IPS DF 4.7 (cell line): ENCODE measurements around the gene GRIA3.
"Not testable (repeated sequence)": the region's sequence is repeated elsewhere in the genome, so short reads cannot be mapped to it uniquely, and the experiment has no call there.

Experiments
- DNase-seq: peaks from one replicate; pipeline ENCODE4 v3.0.0-alpha.2; 2013; ENCODE audit warnings: low spot score; ENCODE audit errors: extremely low read depth

GRIA3 gene

GRCh38 chrX:123272630-123273029 lies 88.6 kb downstream of the GRIA3 start:
- DNase-seq, result no peak

DNA sequence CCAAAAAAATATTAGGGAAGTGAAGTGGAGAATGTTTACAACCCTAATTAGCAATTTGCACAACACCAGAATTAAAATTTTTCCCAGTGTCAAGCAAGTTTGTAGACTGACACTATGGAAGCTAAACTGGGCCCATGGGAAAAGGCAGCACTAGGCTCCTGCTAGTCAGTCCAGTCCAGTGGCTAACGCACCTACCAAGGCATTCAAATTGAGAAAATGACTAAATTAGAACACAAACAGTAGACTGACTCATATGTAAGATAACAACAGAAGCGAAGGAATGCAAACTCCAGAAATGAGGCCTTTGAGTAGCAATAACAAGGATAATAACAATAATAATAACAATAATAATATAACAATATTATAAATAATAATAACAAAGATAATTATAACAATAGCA lies 90.7 kb downstream of the GRIA3 start:
- no peak for DNase-seq

DNA sequence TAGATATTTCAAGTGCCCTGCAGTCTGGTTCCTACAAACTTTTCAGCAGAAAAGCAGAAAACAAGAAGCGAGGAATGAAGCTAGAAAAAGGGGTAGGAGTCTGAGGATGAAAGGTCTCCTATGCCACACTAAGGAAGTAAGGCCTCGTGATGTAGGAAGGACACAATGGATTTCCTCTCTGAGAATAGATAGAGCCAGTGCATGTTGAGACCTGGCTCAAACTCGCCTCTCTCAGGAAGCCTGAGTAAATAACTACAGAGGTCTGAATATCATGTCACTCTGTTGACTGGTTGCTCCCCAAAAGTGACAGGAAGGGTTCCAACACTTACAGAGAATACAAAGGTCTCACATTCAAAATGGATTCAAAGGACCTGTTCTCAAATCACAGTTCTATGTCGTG lies 93.3 kb downstream of the GRIA3 start:
- DNase-seq, result no peak

DNA sequence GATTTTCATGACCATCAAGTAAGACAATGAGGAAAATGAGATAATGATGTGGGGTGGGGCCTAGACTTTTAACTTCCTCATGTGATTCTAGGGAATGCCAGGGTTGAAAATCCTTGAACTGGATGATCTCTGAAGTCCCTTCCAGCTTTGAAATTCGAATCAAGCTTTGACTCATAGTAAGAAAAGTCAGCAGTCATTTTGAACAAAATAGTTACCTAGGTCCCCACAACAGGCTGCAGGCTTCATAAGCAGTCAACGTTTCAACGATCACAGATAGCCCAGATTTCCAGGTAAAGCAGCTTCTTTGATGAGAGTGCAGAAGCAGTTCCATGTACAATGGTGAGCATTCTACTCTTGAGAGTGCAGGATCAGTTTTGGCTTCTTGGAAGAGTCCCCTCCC lies 93.7 kb downstream of the GRIA3 start:
- no peak for DNase-seq

DNA sequence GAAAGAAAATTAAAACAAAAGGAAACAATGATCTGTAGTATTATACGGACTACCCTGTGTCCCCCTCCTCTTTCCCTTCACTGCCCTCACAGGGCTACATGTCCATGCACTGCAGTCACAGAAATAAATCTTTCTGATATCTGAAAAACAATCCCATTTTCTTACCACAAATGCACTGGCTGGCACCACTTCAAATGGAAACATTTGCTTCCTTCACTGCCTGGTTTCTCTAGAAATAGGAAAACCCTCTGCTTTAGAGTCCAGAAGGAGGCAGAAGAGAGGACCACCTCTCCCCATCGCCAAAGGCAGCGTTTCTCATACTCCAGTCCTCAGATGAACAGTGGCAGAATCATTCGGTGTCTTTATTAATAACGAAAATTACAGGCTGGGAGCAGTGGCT lies 98.2 kb downstream of the GRIA3 start:
- no peak for DNase-seq

DNA sequence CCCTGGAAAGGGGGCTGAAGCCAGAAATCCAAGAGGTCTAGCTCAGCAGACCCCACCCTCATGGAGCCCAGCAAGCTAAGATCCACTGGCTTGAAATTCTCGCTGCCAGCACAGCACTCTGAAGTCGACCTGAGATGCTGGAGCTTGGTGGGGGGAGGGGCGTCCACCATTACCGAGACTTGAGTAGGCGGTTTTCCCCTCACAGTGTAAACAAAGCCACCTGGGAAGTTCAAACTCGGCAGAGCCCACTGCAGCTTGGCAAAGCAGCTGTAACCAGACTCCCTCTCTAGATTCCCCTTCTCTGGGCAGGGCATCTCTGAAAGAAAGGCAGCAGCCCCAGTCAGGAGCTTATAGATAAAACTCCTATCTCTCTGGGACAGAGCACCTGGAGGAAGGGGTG lies 99.3 kb downstream of the GRIA3 start:
- DNase-seq, result not testable (repeated sequence)

- DNase-seq, result no peak
Observed at GRCh38 chrX:123291623-123292022, 107.5 kb downstream of the GRIA3 start.

GRCh38 chrX:123298026-123298425 lies 113.9 kb downstream of the GRIA3 start:
- no peak for DNase-seq

- DNase-seq, result no peak
Observed at GRCh38 chrX:123303429-123303828, 119.4 kb downstream of the GRIA3 start.

DNA sequence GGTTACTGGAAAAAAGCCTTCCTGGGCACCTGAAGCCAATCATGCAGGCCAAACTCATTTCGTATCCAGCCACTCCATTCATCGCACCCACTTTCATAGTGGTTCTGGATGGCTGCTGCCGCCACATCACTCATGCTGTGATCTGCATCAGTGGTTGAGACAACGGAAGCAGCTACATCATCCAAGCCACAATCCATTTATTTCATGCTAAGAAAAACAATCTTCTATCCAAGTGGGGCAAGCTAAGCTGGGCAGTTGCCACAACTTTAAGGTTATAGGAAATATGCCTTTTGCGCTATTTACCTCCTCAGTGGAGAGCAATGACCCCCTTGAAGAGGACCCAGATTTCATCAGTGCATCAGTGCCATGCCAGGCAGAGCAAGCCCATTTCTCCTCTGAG lies 124.6 kb downstream of the GRIA3 start:
- DNase-seq, result no peak

DNA sequence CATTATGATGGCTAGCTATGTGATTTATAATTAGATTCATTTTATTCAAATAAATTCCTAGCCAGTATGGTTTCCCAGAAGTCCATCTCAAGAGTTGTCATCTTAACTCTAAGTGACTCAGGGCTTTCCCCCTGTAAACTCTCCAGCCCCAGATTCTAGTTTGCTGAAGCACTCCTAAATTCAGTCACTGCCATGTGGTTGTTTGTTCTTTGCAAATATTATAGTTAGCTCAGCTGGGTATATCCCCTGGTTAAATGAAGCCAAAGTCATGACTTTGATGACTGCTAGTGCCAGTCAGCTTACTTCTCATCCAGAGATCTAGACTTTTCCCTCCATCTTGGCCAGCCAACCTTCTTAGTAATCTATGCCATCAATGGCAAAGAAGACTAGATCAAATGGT lies 126.0 kb downstream of the GRIA3 start:
- no peak for DNase-seq

DNA sequence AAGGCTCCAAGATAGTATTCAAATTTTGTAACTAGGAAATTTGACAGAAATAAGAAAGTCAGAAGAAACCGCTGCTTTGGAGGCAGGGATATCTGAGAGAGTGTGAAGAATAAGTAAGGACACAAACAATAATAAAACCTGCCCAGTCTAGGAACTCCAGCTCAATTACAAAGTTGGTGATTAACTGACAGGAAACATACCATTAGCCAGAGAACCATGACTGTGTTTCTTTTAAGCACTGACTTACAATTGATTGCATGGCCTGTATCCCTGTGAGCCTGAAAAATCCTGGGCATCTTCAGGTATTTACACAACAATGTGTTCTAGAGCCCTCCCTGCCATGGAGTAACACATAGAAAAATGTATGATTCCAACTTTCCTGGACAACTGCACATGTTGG lies 127.4 kb downstream of the GRIA3 start:
- no peak for DNase-seq

GRCh38 chrX:123313486-123313885 lies 129.4 kb downstream of the GRIA3 start:
- DNase-seq, result no peak

- no peak for DNase-seq
Observed at GRCh38 chrX:123320622-123321021, 136.5 kb downstream of the GRIA3 start.

GRCh38 chrX:123322536-123322935 lies 138.5 kb downstream of the GRIA3 start:
- no peak for DNase-seq

DNA sequence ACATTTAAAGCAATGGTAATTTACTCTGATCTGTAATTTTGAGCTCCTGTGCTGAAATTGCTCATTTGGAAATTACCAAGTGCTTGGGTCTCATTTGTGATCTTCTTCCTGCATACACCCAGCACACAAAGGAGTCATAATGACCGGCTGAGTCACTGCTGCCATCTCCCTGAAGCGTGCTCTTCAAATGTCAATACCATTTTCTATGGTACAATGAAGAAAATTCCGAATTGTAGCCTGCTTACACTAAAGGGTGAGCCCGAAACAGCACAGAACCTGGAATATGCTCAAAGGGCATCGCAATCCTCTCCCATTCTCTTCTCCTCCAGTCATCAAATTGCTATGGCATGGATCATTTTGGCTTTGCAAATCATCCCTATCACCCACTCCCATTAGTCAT lies 140.5 kb downstream of the GRIA3 start:
- DNase-seq, result no peak

DNA sequence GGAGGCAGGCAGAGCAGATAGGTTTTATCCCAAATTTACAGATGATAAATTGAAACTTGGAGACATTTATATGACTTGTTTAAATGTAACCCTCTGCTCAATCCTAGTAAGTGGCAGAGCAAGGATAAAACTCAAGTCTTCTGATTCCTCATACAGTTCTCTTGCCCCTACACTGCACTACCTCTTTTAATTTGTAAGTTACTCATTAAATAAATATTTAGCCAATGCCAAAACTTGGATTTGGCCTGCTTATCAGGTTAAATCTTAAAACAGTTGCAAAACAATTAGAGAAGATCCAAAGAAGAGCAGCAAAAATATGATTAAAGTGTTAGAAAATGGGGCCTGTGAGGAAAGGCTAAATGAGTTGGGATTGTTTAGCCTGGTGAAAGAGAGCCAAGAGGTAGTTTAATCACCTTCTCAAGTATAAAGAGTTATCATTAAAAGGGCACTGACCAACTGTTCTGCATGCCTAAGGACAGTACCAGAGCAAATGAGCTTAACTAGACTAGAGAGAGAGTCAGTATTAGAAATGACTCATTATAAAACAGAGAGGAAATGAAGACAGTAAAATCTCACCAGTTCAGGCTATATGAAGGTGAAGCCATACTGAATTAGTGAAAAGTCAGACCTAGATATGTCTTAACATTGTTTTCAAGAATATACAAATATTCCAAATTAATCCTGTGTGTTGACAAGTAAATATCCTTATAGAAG lies 146.3 kb downstream of the GRIA3 start:
- no peak for DNase-seq

DNA sequence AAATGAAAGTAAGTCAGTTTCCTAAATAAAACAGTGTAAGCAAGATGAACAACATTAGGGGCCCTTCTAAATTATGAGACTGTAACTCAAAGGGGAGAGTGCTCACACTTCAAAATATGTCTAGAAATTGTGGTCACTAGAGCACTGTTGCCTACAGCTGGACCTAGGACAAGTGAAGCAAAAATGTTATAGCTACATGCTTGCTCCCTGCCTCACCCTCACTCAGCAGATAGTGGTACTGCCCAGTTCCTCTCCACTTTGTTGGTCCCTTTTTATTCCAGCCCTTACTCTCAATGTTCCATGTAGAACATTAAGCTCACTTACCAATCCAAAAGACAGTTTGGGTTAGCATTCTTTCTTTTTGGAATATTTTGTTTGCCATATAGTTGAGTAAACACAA lies 147.3 kb downstream of the GRIA3 start:
- no peak for DNase-seq

DNA sequence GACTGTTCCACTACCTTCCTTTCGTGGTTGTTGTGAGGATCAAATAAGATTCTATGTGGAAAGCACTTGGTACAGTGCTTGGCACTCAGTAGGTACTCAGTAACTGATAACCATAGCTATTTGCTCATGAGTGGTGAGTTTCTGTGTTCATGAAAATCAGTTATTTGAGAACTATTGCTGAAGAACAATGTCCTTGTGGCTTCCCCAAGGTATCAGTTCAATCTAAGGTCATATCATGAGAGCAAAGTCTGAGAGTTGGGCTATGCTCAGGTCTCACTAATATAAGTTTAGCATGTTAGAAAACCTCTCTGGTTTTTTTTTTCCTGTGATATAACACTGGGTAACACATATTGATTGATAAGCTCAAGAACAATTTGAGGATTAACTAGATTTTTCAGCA lies 147.8 kb downstream of the GRIA3 start:
- no peak for DNase-seq

DNA sequence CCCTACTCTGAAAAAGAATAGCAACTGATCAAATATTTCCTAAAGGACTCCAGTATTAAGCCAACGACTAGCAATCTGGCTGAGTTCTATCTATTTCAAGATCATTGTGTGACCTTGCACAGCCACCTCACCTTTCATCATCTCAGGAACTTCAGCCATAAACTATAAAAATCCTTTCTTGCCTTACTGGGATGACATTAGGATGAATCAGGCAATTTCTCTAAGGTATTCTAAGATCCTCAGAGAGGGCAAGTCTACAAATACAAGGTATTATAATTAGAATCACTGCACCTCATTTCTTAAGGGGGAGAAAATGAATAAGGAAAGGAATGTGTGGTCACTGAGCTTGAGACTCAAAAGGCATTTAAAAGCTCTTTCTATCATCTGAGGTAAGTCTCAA lies 152.6 kb downstream of the GRIA3 start:
- DNase-seq, result no peak

DNA sequence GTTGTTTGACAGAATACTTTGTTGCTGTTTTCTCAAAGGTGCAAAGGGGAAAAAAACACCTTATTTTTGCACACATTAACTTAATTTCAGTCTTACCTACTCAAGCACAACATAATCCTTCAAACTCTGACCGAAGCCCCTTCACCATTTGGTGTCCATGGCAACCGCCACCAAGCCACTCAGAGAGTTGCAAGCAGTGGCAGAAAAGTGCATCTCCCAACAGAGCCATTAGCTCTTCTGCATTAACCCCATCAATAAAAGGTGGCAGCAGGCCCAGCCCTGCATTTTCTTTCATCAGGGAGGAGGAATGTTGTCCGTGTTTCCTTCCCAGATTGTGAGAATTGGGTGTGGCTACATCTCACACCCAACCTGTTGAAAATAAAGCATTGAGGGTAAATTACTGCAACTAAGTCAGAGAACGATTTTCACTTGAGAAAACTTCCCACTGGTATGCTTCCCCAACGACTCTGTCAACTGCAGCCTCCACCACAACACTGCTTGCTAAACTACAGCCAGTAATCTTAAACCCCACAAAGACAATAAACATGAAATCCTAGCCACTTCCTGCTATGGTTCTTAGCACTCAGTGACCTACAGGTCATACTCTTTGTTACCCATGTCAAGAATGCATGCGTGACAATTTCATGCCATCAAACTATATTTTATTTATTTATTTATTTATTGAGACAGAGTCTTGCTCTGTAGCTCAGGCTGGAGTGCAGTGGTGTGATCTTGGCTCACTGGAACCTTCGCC lies 154.0 kb downstream of the GRIA3 start:
- DNase-seq, result no peak

GRCh38 chrX:123339221-123339905 lies 155.3 kb downstream of the GRIA3 start:
- no peak for DNase-seq

DNA sequence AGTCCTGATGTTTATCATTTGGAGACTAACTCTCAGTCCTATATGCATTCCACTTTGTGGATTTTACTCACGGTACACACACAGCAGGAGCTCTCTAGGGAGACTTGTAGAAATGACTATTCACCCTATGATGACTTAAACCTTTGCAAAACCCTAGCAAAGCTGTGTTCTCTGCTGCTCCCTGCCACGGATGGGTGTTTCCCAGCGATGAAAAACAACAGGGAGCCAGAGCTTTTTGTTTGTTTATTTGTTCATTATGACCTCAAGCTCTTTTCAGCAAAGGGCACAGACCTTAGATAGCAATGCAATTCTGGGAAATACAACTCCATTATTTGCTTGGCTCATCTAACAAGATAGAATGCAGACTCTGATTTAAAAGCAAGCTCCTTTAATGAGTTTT lies 156.6 kb downstream of the GRIA3 start:
- DNase-seq, result no peak
